ENCODE data around the gene FPR1. TPM values are rescaled to one million over a fixed set of nuclear protein-coding genes. Genes with fewer than 3 reads are reported as not detected.

FPR1 gene
- total RNA-seq, 1 donor from 2014 or later: not detected

DNA sequence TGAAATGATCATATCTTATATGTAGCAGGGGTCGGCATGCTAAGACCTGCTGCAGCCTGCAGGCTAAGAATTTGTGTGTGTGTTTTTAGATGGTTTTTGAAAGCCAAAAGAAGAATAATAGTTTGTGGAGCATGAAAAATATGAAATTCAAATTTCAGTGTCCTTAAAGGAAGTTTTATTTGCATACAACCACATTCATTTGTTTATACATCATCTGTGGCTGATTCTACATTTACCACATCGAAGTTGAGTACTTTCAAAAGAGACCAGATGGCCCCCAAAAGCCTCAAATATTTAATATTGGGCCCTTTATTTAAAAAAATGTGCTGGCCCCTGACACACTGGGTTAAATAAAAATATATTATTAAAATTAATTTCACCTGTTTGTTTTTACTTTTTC, 29.2 kb downstream of the FPR1 start:
- H3K36me3 ChIP-seq (ENCODE audit: control insufficient read depth, insufficient read depth, low read length): no peaks in the 10 kb centered on the region
- no peak for DNase-seq (ENCODE audit: low read depth)
- peaks cover 14% of the 10 kb centered on the region for H3K27me3 ChIP-seq (ENCODE audit: control insufficient read depth, insufficient read depth, low read length)
- TF ChIP-seq, protein P1, sequence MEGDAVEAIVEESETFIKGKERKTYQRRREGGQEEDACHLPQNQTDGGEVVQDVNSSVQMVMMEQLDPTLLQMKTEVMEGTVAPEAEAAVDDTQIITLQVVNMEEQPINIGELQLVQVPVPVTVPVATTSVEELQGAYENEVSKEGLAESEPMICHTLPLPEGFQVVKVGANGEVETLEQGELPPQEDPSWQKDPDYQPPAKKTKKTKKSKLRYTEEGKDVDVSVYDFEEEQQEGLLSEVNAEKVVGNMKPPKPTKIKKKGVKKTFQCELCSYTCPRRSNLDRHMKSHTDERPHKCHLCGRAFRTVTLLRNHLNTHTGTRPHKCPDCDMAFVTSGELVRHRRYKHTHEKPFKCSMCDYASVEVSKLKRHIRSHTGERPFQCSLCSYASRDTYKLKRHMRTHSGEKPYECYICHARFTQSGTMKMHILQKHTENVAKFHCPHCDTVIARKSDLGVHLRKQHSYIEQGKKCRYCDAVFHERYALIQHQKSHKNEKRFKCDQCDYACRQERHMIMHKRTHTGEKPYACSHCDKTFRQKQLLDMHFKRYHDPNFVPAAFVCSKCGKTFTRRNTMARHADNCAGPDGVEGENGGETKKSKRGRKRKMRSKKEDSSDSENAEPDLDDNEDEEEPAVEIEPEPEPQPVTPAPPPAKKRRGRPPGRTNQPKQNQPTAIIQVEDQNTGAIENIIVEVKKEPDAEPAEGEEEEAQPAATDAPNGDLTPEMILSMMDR (IDR thresholded peaks at IDR 0.05; ENCODE audit: insufficient read depth, low read length, severe bottlenecking): no peak
- no peak for FAIRE-seq
- no peak overlapping the region for H3K4me3 ChIP-seq (ENCODE audit: low read depth, low read length)

DNA sequence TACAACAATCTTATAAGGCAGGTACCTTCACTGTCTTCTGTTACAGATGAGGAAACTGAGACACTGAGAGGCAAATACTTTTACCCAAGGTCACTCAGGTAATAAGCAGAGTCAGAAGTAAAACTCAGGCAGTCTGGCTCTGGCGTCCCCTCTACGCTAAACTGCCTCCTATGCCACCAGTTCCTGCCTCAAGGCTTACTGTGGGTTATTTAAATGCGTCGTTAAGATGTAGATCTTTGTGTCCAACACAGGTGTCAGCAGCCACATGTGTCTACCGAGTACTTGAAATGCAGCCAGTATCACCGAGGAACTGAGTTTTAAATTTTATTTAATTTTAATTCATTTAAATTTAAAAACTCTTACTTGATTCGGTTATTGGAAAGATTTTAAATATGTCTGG, 29.8 kb downstream of the FPR1 start:
- no peak overlapping the region for H3K4me3 ChIP-seq (ENCODE audit: low read depth, low read length)
- peaks cover 16% of the 10 kb centered on the region for H3K27me3 ChIP-seq (ENCODE audit: control insufficient read depth, insufficient read depth, low read length)
- FAIRE-seq (no peak), DNase-seq (ENCODE audit: low read depth) (no peak)
- no peaks in the 10 kb centered on the region for H3K36me3 ChIP-seq (ENCODE audit: control insufficient read depth, insufficient read depth, low read length)
- TF ChIP-seq, protein P1 (IDR thresholded peaks at IDR 0.05; ENCODE audit: insufficient read depth, low read length, severe bottlenecking): no peak

DNA sequence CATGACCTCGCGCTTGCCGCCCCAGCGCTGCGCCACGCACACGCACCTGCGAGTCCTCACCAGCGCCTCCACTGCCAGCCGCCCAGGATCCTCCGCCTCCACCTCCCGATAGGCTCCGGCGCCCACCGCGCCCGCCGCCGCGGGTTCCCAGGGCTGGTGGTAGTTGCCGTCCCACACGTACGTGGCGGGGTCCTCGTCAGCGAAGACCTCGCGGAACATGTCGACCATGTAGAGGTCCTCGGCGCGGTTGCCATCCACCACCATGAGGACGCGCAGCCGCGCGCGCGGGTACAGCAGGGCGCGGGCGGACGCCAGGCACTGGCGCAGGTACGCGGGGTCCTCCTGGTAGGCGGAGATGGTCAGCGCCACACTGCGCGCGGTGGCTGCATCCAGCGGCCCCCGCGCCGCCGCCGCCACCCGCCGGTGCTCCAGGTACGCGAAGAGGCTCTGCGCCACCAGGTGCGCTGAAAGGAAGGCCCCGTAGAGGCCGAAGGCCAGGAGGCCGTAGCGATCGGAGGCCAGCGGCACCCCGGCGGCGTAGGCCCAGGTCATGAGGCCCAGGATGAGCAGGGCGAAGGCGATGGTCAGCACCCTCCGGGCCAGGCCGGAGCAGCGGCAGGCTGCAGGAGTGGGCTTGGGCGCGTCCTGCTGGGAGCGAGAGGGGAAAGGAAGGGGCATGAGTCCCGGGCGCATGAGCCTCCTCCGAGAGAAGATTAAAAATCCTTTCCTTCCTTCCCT, 32.3 kb downstream of the FPR1 start:
- FAIRE-seq: no peak
- Histone ChIP-seq H3K4me3 (ENCODE audit: low read depth, low read length) (no peak overlapping the region), H3K27me3 (ENCODE audit: control insufficient read depth, insufficient read depth, low read length) (peaks cover 14% of the 10 kb centered on the region)

DNA sequence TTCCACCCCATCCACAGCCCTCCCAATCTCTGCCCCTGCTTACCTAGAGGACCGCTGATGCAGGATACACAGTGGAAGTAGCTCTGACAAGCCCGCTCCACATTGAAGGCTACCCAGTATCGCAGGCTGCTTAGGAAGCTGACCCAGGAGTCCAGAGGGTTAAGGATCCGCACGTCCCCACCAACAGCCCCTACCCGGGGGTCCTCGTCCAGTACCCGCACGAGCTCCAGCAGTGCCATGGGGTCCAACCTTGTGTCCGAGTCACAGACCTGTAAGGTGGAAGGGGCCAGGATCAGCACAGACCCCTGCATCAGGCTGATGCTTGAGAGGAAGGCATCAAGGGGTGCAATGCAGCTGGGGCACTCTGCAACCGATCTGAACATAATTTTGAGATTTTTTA, 34.8 kb downstream of the FPR1 start:
- TF ChIP-seq, protein P1 (IDR thresholded peaks at IDR 0.05; ENCODE audit: insufficient read depth, low read length, severe bottlenecking): no peak
- DNase-seq (ENCODE audit: low read depth) (no peak), FAIRE-seq (no peak)
- Histone ChIP-seq H3K4me3 (ENCODE audit: low read depth, low read length) (no peak overlapping the region), H3K27me3 (ENCODE audit: control insufficient read depth, insufficient read depth, low read length) (peaks cover 12% of the 10 kb centered on the region), H3K36me3 (ENCODE audit: control insufficient read depth, insufficient read depth, low read length) (no peaks in the 10 kb centered on the region)

More for the DNA sequence above, 32.3 kb downstream of the FPR1 start:
- H3K36me3 ChIP-seq (ENCODE audit: control insufficient read depth, insufficient read depth, low read length): no peaks in the 10 kb centered on the region
- TF ChIP-seq, protein P1 (IDR thresholded peaks at IDR 0.05; ENCODE audit: insufficient read depth, low read length, severe bottlenecking): no peak
- DNase-seq (ENCODE audit: low read depth): no peak

DNA sequence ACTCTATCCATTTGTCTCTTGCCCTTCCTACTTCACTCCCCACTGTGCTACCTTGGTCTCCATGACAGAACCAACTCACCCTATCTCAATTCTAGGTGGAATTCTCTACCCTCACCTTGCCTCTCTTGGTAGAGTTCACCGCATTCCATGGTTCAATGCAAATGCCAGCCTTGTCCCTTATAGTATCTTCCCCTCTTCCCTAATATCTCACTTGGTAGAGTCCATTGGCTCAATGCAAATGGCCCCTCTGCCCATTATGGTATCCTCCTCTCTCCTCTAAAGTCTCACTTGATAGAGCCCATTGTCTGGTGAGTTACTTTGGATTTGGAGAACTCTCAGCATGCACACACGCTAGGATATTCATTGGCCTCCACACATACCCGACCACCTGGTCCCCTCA, 35.8 kb downstream of the FPR1 start:
- DNase-seq (ENCODE audit: low read depth) (no peak), FAIRE-seq (no peak)
- TF ChIP-seq, protein P1 (IDR thresholded peaks at IDR 0.05; ENCODE audit: insufficient read depth, low read length, severe bottlenecking): no peak
- peaks cover 10% of the 10 kb centered on the region for H3K27me3 ChIP-seq (ENCODE audit: control insufficient read depth, insufficient read depth, low read length)
- no peak overlapping the region for H3K4me3 ChIP-seq (ENCODE audit: low read depth, low read length)
- no peaks in the 10 kb centered on the region for H3K36me3 ChIP-seq (ENCODE audit: control insufficient read depth, insufficient read depth, low read length)

DNA sequence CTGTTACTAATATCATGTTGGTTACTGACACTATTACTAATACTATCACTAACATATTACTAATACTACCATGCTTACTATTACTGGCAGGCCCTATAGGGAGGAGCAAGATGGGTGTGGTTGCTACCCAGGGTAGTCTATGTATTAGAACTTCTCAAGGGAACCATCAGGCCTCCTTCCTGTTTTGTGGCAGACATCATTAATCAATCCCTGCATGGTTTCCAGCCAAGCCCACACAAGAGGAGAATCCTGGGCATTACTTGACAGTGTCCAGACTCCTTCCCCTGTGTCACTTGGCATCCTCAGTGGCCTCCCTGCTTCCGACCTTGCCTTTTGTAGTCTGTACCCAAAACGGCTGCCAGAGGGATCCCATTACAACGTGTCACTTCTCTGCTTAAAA, 36.8 kb downstream of the FPR1 start:
- Histone ChIP-seq H3K4me3 (ENCODE audit: low read depth, low read length) (no peak overlapping the region), H3K27me3 (ENCODE audit: control insufficient read depth, insufficient read depth, low read length) (peaks cover 9% of the 10 kb centered on the region), H3K36me3 (ENCODE audit: control insufficient read depth, insufficient read depth, low read length) (no peaks in the 10 kb centered on the region)
- FAIRE-seq (no peak), DNase-seq (ENCODE audit: low read depth) (peak; percentile 18)
- TF ChIP-seq, protein P1 (IDR thresholded peaks at IDR 0.05; ENCODE audit: insufficient read depth, low read length, severe bottlenecking): no peak

Measured in bronchial epithelial cell (primary cell).